ENCODE measurements around the gene REELD1.

DNA sequence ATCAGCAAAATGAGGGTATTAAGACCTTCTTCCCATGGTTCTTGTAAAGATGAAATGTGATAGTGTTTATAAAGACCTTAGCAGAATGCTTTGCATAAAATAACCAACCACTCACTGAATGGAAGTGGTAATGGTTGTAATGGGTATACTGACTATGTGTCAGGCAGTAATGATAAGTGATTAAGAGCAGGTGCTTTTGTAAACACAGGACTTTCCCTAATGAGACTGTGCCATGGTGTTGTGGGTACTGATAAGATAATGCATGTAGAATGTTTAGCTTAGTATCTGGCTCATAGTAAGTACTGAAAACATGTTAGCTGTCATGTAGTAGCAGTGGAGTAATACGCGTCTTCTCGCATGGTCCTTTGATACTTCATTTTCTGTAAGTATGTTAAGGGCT, 31.9 kb upstream of the REELD1 start:
- TF ChIP-seq, protein P1, sequence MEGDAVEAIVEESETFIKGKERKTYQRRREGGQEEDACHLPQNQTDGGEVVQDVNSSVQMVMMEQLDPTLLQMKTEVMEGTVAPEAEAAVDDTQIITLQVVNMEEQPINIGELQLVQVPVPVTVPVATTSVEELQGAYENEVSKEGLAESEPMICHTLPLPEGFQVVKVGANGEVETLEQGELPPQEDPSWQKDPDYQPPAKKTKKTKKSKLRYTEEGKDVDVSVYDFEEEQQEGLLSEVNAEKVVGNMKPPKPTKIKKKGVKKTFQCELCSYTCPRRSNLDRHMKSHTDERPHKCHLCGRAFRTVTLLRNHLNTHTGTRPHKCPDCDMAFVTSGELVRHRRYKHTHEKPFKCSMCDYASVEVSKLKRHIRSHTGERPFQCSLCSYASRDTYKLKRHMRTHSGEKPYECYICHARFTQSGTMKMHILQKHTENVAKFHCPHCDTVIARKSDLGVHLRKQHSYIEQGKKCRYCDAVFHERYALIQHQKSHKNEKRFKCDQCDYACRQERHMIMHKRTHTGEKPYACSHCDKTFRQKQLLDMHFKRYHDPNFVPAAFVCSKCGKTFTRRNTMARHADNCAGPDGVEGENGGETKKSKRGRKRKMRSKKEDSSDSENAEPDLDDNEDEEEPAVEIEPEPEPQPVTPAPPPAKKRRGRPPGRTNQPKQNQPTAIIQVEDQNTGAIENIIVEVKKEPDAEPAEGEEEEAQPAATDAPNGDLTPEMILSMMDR (conservative IDR thresholded peaks at IDR 0.05 in 1 of 2, IDR thresholded peaks at IDR 0.05 in 1 of 2; ENCODE audit: extremely low read depth in 1 of 2, insufficient read depth in 1 of 2, low read depth in 1 of 2, low read length in 2 of 2), result no peak
- no peak for TF ChIP-seq EZH2 (IDR thresholded peaks at IDR 0.05; ENCODE audit: borderline replicate concordance, low read length)

Data from mammary epithelial cell (primary cell).